Measurements from ENCODE around the gene RPTOR. TPM values are rescaled to one million over a fixed set of nuclear protein-coding genes. Genes with fewer than 3 reads are reported as not detected.

The RPTOR gene
- total and polyA plus RNA-seq, 10 of the 15 experiments (the other 5 are each of a cell fraction or from before 2014, with no cell fraction given) = 0.18 to 32.1 (median 7.8) TPM

DNA sequence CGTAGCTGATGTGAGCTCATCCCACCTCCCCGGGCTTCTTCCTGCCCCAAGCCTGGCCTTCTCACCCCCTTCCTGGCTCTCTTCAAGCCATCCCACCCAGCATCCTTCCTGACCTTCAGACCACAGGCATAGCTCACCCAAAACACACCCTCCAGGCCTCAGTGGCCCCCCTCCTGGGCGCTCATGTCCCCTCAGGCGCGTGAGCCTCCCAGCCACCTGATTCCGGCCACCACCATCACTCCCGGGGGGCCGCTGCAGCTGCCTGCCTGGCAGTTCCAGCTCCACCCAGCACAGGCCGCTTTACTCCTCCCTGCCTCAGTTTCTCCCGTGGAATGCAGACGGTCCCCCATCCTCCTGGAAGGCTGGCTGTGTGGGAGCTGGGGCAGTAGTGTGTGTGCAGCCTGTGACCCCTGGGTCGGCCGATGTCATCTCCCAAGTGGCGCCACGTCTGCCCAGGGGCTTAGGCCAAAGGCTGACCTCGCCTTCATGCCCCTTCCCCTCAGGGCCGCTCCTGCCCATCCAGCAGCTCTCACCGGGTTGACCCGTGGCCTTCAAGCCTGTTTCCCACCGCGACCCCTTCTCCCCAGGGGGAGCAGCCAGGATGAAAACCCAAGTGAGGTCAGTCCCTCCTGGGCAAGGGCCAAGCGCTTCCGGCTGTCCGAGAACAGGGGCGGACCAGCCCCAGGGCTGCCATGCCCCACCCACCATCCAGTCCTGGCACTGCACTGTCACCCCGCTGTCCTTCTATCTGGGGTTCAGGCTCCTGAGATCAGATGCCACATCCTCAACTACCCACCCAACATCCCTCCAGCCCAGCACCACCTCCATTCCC is 435.1 kb downstream of the RPTOR start (continued):
- TF ChIP-seq, protein P1, sequence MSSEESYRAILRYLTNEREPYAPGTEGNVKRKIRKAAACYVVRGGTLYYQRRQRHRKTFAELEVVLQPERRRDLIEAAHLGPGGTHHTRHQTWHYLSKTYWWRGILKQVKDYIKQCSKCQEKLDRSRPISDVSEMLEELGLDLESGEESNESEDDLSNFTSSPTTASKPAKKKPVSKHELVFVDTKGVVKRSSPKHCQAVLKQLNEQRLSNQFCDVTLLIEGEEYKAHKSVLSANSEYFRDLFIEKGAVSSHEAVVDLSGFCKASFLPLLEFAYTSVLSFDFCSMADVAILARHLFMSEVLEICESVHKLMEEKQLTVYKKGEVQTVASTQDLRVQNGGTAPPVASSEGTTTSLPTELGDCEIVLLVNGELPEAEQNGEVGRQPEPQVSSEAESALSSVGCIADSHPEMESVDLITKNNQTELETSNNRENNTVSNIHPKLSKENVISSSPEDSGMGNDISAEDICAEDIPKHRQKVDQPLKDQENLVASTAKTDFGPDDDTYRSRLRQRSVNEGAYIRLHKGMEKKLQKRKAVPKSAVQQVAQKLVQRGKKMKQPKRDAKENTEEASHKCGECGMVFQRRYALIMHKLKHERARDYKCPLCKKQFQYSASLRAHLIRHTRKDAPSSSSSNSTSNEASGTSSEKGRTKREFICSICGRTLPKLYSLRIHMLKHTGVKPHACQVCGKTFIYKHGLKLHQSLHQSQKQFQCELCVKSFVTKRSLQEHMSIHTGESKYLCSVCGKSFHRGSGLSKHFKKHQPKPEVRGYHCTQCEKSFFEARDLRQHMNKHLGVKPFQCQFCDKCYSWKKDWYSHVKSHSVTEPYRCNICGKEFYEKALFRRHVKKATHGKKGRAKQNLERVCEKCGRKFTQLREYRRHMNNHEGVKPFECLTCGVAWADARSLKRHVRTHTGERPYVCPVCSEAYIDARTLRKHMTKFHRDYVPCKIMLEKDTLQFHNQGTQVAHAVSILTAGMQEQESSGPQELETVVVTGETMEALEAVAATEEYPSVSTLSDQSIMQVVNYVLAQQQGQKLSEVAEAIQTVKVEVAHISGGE (CRISPR knock-in tag; IDR thresholded peaks at IDR 0.05) = no peak

DNA sequence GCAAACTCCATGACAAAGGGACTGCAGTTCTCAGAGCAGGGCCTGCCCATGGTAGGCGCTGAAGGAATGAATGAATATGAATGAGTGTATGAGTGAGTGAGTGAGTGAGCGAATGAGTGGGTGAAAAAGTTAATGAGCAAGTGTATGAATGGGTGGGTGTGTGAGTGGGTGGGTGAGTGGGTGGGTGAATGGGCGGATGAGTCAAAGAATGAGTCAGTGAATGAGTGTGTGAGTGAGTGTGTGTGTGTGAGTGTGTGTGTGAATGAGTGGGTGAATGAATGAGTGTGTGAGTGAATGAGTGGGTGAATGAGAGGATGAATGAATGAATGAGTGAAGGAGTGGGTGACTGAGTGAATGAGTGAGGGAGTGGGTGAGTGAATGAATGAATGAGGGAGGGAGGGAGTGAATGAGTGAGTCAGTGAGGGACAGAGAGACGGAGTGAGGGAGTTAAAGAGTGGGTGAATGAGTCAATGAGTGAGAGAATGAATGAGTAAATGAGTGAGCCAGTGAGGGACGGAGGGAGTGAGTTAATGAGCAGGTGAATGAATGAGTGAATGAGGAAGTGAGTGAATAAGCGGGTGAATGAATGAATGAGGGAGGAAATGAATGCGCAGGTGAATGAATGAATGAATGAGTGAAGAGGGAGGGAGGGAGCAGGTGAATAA is 435.9 kb downstream of the RPTOR start:
- no peak overlapping the region for H3K4me3 ChIP-seq
- POLR2A ChIA-PET = no interaction called here
- H3K36me3 ChIP-seq (ENCODE audit: control insufficient read depth in 2 of 2, insufficient read depth in 2 of 2, low read length in 1 of 2) = no peaks in the 10 kb centered on the region
- intact Hi-C loops (cut with micrococcal nuclease; ENCODE audit: unreplicated experiment) = loop anchor here (2.0 to 5.0 kb wide), 2 partner anchors 403 to 554 kb away; no protein-coding TSS in a partner anchor
- no peak overlapping the region for H3K4me2 ChIP-seq (ENCODE audit: control insufficient read depth, insufficient read depth)
- CTCF ChIA-PET = interaction anchor here (0.9 to 2.1 kb wide), 3 partner anchors 9 to 553 kb away, joined by 3 to 6 read pairs (median 6); no protein-coding TSS in a partner anchor
- RAD21 ChIA-PET (ENCODE audit: unreplicated experiment) = interaction anchor here (1.0 kb wide), 1 partner anchor 553 kb away, joined by 3 read pairs; no protein-coding TSS in a partner anchor
- no peaks in the 10 kb centered on the region for H3K9me3 ChIP-seq (replicated peaks; ENCODE audit: control insufficient read depth, insufficient read depth, low read length)
- SMC1A ChIA-PET (ENCODE audit: uncharacterized antibody, unreplicated experiment) = no interaction called here
- no peak for FAIRE-seq
- H2AFZ ChIP-seq (ENCODE audit: control insufficient read depth, low read depth, low read length) = no peak overlapping the region
- H3K27me3 ChIP-seq (replicated peaks in 1 of 2; ENCODE audit: control insufficient read depth in 2 of 2, insufficient read depth in 2 of 2, low read length in 1 of 2) = peaks cover 0 to 3% of the 10 kb centered on the region in 2 experiments; a peak in 1 of 4 replicates
- H3K27ac ChIP-seq (ENCODE audit: control insufficient read depth, insufficient read depth) = no peak overlapping the region
- no peaks in the 10 kb centered on the region for H4K20me1 ChIP-seq (ENCODE audit: control insufficient read depth, insufficient read depth)
- H3K9ac ChIP-seq (ENCODE audit: control insufficient read depth, insufficient read depth, low read length) = no peak overlapping the region
- no peaks in the 10 kb centered on the region for H3K4me1 ChIP-seq (ENCODE audit: control insufficient read depth, insufficient read depth, low read length)
- in situ Hi-C loops (cut with MboI) = loop anchor here (5.0 kb wide), 1 partner anchor 553 kb away; no protein-coding TSS in a partner anchor
- no peak for DNase-seq (ENCODE audit: low read depth, low spot score)
- no peaks in the 10 kb centered on the region for H3K79me2 ChIP-seq (ENCODE audit: control insufficient read depth, insufficient read depth, low read length)
- 0% methylated on average over 6 of the region's 7 CpGs for WGBS (ENCODE audit: insufficient coverage, insufficient replicate concordance, low lambda C conversion rate, missing lambda C conversion rate)
- peak; percentile 41 for ATAC-seq
- BruUV-seq (replicated peaks) = no TSS peak
- peak; percentile 6; the same call in 1 of the 2 replicates for TF ChIP-seq TCF3 (IDR thresholded peaks at IDR 0.05; ENCODE audit: borderline replicate concordance, insufficient read depth, low read depth, low read length)
- TF ChIP-seq RAD21 (IDR thresholded peaks at IDR 0.05; ENCODE audit: insufficient read depth, low read depth, low read length) = no peak
- peak; percentile 99 for TF ChIP-seq ZNF24 (IDR thresholded peaks at IDR 0.05)
- TF ChIP-seq RELA (IDR thresholded peaks at IDR 0.05; ENCODE audit: borderline replicate concordance, partially characterized antibody) = no peak
- TF ChIP-seq, protein P2, sequence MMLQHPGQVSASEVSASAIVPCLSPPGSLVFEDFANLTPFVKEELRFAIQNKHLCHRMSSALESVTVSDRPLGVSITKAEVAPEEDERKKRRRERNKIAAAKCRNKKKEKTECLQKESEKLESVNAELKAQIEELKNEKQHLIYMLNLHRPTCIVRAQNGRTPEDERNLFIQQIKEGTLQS (IDR thresholded peaks at IDR 0.05; ENCODE audit: borderline replicate concordance, extremely low read depth, low read depth, low read length) = no peak
- TF ChIP-seq CBX3 (IDR thresholded peaks at IDR 0.05; ENCODE audit: borderline replicate concordance, low read depth) = no peak
- TF ChIP-seq NR2F1 (conservative IDR thresholded peaks at IDR 0.05) = no peak
- TF ChIP-seq EGR1 (IDR thresholded peaks at IDR 0.05; ENCODE audit: borderline replicate concordance in 1 of 2, low read depth in 2 of 2, low read length in 2 of 2) = peak in 1 of 2 experiments; percentile 74; a peak in 2 of 3 replicates
- TF ChIP-seq HDGF (IDR thresholded peaks at IDR 0.05) = peak; percentile 92
- TF ChIP-seq, protein P3, sequence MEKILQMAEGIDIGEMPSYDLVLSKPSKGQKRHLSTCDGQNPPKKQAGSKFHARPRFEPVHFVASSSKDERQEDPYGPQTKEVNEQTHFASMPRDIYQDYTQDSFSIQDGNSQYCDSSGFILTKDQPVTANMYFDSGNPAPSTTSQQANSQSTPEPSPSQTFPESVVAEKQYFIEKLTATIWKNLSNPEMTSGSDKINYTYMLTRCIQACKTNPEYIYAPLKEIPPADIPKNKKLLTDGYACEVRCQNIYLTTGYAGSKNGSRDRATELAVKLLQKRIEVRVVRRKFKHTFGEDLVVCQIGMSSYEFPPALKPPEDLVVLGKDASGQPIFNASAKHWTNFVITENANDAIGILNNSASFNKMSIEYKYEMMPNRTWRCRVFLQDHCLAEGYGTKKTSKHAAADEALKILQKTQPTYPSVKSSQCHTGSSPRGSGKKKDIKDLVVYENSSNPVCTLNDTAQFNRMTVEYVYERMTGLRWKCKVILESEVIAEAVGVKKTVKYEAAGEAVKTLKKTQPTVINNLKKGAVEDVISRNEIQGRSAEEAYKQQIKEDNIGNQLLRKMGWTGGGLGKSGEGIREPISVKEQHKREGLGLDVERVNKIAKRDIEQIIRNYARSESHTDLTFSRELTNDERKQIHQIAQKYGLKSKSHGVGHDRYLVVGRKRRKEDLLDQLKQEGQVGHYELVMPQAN (conservative IDR thresholded peaks at IDR 0.05) = no peak
- peak; percentile 55; the same call in 1 of the 2 replicates for TF ChIP-seq SPI1 (IDR thresholded peaks at IDR 0.05; ENCODE audit: borderline replicate concordance, insufficient read depth, low read depth, low read length)
- TF ChIP-seq MTA3 (IDR thresholded peaks at IDR 0.05; ENCODE audit: borderline replicate concordance, low read length) = no peak
- TF ChIP-seq SREBF1 (IDR thresholded peaks at IDR 0.05; ENCODE audit: low read length) = no peak
